Right atrium auricular region (tissue), 2 donors: Measurements from ENCODE around the gene MTERF4. TPM values are rescaled to one million over a fixed set of nuclear protein-coding genes. Genes with fewer than 3 reads are reported as not detected.

Experiments
- DNase-seq: peaks from one replicate; pipeline ENCODE4 v3.0.0-alpha.2; 2019; ENCODE audit warnings: low spot score
- H3K27ac ChIP-seq, 2 donors: fragments of 200-600 bp; sonication (generic); 1 replicate in 1 of 2; 2 replicates in 1 of 2; pipeline ENCODE4 v1.5.1; 2016 to 2019
- H3K27me3 ChIP-seq, 2 donors: fragments of 200-600 bp; sonication (generic); one replicate each; pipeline versions ENCODE4 v1.5.1 to v1.6.0; 2017 to 2019
- H3K36me3 ChIP-seq: fragments of 200-600 bp; sonication (generic); one replicate; pipeline ENCODE4 v1.5.1; 2016
- H3K4me1 ChIP-seq, 2 donors: fragments of 200-600 bp; sonication (generic); one replicate each; pipeline versions ENCODE4 v1.5.1 to v1.6.0; 2017 to 2019
- H3K4me3 ChIP-seq, 2 donors: fragments of 200-600 bp; sonication (generic); 1 replicate in 1 of 2; 2 replicates in 1 of 2; pipeline ENCODE4 v1.5.1; 2017 to 2019; ENCODE audit warnings: mild to moderate bottlenecking in 1 of 2, moderate library complexity in 1 of 2
- H3K9me3 ChIP-seq, 2 donors: fragments of 200-600 bp; sonication (generic); one replicate each; pipeline ENCODE4 v1.5.1; 2019
- total RNA-seq, 2 donors: library from RNA; depleted of rRNA; stranded (reverse); fragments of >200 nt; gene quantifications; one replicate each; pipeline ENCODE4 v1.1.0, GENCODE V29; 2016
- TF ChIP-seq, protein P1 (sequence below), 2 donors: fragments of 200-600 bp; sonication (generic); IDR thresholded peaks; one replicate each; pipeline ENCODE4 v1.5.1; 2019; ENCODE audit warnings: antibody characterized with exemption in 2 of 2

The MTERF4 gene
- total RNA-seq, 2 donors from 2014 or later = 20.6 to 25.3 TPM

GRCh38 chr2:241111440-241111805 lies 9.3 kb upstream of the MTERF4 start:
- no peaks in the 10 kb centered on the region for H3K27me3 ChIP-seq
- no peak overlapping the region for H3K27ac ChIP-seq
- H3K9me3 ChIP-seq = no peaks in the 10 kb centered on the region
- H3K4me1 ChIP-seq = no peaks in the 10 kb centered on the region
- H3K4me3 ChIP-seq = no peak overlapping the region
- no peaks in the 10 kb centered on the region for H3K36me3 ChIP-seq
- DNase-seq = no peak
- TF ChIP-seq, protein P1, sequence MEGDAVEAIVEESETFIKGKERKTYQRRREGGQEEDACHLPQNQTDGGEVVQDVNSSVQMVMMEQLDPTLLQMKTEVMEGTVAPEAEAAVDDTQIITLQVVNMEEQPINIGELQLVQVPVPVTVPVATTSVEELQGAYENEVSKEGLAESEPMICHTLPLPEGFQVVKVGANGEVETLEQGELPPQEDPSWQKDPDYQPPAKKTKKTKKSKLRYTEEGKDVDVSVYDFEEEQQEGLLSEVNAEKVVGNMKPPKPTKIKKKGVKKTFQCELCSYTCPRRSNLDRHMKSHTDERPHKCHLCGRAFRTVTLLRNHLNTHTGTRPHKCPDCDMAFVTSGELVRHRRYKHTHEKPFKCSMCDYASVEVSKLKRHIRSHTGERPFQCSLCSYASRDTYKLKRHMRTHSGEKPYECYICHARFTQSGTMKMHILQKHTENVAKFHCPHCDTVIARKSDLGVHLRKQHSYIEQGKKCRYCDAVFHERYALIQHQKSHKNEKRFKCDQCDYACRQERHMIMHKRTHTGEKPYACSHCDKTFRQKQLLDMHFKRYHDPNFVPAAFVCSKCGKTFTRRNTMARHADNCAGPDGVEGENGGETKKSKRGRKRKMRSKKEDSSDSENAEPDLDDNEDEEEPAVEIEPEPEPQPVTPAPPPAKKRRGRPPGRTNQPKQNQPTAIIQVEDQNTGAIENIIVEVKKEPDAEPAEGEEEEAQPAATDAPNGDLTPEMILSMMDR (IDR thresholded peaks at IDR 0.05) = no peak

- H3K36me3 ChIP-seq = no peaks in the 10 kb centered on the region
- no peak overlapping the region for H3K27ac ChIP-seq
- no peak for DNase-seq
- no peaks in the 10 kb centered on the region for H3K9me3 ChIP-seq
- H3K4me1 ChIP-seq = no peaks in the 10 kb centered on the region
- H3K27me3 ChIP-seq = no peaks in the 10 kb centered on the region
- no peak overlapping the region for H3K4me3 ChIP-seq
- TF ChIP-seq, protein P1 (IDR thresholded peaks at IDR 0.05) = no peak
Measured at GRCh38 chr2:241110607-241111439, 8.7 kb upstream of the MTERF4 start.

- no peak for DNase-seq
- Histone ChIP-seq H3K36me3 (no peaks in the 10 kb centered on the region), H3K4me1 (no peaks in the 10 kb centered on the region), H3K4me3 (no peak overlapping the region), H3K27ac (no peak overlapping the region), H3K27me3 (no peaks in the 10 kb centered on the region), H3K9me3 (no peaks in the 10 kb centered on the region)
- TF ChIP-seq, protein P1 (IDR thresholded peaks at IDR 0.05) = no peak
Measured at GRCh38 chr2:241110089-241110606, 8.1 kb upstream of the MTERF4 start.

DNA sequence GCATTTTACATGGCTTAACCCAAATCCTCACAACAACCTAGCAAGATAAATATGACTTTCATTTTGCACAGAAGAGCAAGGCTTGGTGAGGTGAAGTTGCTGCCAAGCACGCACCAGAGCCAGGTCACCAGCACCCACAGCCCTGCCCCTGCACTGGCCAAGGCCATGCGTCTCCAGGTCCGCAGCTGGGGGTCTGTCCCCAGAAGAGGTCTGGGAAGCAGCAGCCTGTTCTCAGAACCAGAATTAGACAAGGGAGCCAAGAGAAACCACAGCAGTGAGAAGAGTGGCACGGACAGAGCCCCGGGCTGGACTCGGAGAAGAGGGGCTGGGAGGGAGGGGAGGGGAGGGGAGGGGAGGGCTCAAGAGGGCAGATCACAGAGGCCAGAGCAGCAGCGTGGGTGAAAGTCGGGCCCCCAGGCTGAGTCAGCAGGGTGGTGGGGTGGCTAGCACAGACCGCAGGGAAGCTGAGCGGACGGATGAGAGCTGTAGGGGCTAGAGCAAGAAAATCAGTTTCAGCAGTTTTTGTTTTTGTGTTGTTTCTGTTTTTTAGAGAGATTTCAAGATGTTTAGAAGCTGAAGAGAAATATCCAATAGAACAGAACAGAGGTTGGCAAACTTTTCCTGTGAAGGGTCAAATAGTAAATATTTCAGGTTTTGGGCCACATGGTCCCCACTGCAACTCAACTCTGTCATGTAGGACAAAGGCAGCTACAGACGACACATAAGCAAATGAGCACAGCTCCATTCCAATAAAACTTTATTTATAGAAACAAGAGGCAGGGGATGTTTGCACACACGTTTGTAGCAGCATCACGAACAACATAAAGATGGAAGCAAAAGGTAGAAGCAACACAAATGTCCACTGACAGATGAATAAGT lies 7.4 kb upstream of the MTERF4 start:
- Histone ChIP-seq H3K27me3 (no peaks in the 10 kb centered on the region), H3K4me3 (no peak overlapping the region), H3K36me3 (no peaks in the 10 kb centered on the region), H3K9me3 (no peaks in the 10 kb centered on the region), H3K4me1 (no peaks in the 10 kb centered on the region), H3K27ac (no peak overlapping the region)
- DNase-seq = no peak
- TF ChIP-seq, protein P1 (IDR thresholded peaks at IDR 0.05) = no peak

- H3K4me1 ChIP-seq = no peaks in the 10 kb centered on the region
- H3K4me3 ChIP-seq = no peak overlapping the region
- H3K36me3 ChIP-seq = no peaks in the 10 kb centered on the region
- H3K27ac ChIP-seq = no peak overlapping the region
- no peaks in the 10 kb centered on the region for H3K27me3 ChIP-seq
- no peaks in the 10 kb centered on the region for H3K9me3 ChIP-seq
- no peak for DNase-seq
- TF ChIP-seq, protein P1 (IDR thresholded peaks at IDR 0.05) = no peak
Measured at GRCh38 chr2:241108271-241109209, 6.5 kb upstream of the MTERF4 start.
